Spleen (tissue), 7 donors: ENCODE results near the gene CD34.

Experiments
- CTCF ChIP-seq, 11 experiments: fragments of 200-600 bp in 7 of 11; fragments of 450-650 bp in 4 of 11; sonication (generic) in 4 of 11; IDR thresholded peaks in 8 of 11; conservative IDR thresholded peaks in 3 of 11; 1 replicate in 7 of 11; 2 replicates in 4 of 11; pipeline versions ENCODE4 v1.4.0 to v1.8.0; 2016 to 2021; ENCODE audit warnings: antibody characterized with exemption in 11 of 11, inconsistent platforms in 4 of 11, mild to moderate bottlenecking in 1 of 11
- POLR2A ChIP-seq, 3 donors: fragments of 450-650 bp; IDR thresholded peaks; one replicate each; pipeline ENCODE4 v1.5.1; 2017; ENCODE audit warnings: antibody characterized with exemption in 3 of 3, mild to moderate bottlenecking in 1 of 3
- POLR2AphosphoS5 ChIP-seq, 3 donors: sonication (generic); formaldehyde crosslinking; IDR thresholded peaks; one replicate each; pipeline ENCODE4 v1.5.1; 2017; ENCODE audit warnings: antibody characterized with exemption in 3 of 3
- donor health status: DM: no; HTN: no; CAD: no; lungs with moderate emphysema.
- donor health status: DM: no; HTN: no; CAD: no.
- donor health status: DM: no; HTN: no; CAD: no.

- TF ChIP-seq CTCF (IDR thresholded peaks at IDR 0.05 in 8 of 11, conservative IDR thresholded peaks at IDR 0.05 in 3 of 11) (no peak), POLR2A (IDR thresholded peaks at IDR 0.05) (no peak), POLR2AphosphoS5 (IDR thresholded peaks at IDR 0.05) (no peak)
Measured at GRCh38 chr1:207954104-207954503, 43.2 kb upstream of the CD34 start.
